HEK293 (cell line): ENCODE data around the gene CD68.

Experiments used
- CTCF ChIA-PET: fragments of 350-600 bp; formaldehyde crosslinking; extraction: SDS; loops from one replicate; lab custom pipeline; 2021; ENCODE audit warnings: antibody characterized with exemption; lab: Yijun Ruan, JAX
- POLR2A ChIA-PET: fragments of 300-600 bp; formaldehyde crosslinking; extraction: SDS; loops from one replicate; lab custom pipeline; 2020; ENCODE audit warnings: antibody characterized with exemption, inconsistent platforms; lab: Yijun Ruan, JAX
- H3K27ac ChIP-seq: fragments of 200-500 bp; sonication (Bioruptor generic); 2 replicates; pipeline ENCODE4 v1.5.1; 2014; ENCODE audit warnings: low read depth, low read length, control low read depth, inconsistent platforms; ENCODE audit errors: extremely low read depth
- H3K36me3 ChIP-seq, 2 experiments: fragments of 200-500 bp in 1 of 2; sonication (Bioruptor generic) in 1 of 2; 1 replicate in 1 of 2; 2 replicates in 1 of 2; pipeline ENCODE4 v1.5.1; 2014 to 2017; ENCODE audit warnings: inconsistent platforms in 2 of 2, low read length in 2 of 2; ENCODE audit not compliant: control insufficient read depth in 2 of 2, insufficient read depth in 1 of 2
- H3K4me1 ChIP-seq: fragments of 200-500 bp; sonication (Bioruptor generic); 2 replicates; pipeline ENCODE4 v1.5.1; 2014; ENCODE audit warnings: mild to moderate bottlenecking, low read length, inconsistent platforms; ENCODE audit not compliant: control insufficient read depth, insufficient read depth
- H3K4me3 ChIP-seq: 2 replicates; pipeline ENCODE4 v1.5.1; 2011; ENCODE audit warnings: low read depth, mild to moderate bottlenecking, control low read depth, low read length, moderate library complexity
- H3K9me3 ChIP-seq: fragments of 200-500 bp; sonication (Bioruptor generic); 2 replicates; pipeline ENCODE4 v1.5.1; 2014; ENCODE audit warnings: low read depth, low read length, inconsistent platforms; ENCODE audit not compliant: control insufficient read depth, insufficient read depth
- GFI1B ChIP-seq: fragments of 450-650 bp; formaldehyde crosslinking; IDR thresholded peaks from 2 replicates; pipeline ENCODE4 v1.5.1; 2016; ENCODE audit warnings: missing biosample characterization, missing genetic modification characterization
- KLF16 ChIP-seq: fragments of 450-650 bp; formaldehyde crosslinking; IDR thresholded peaks from 2 replicates; pipeline ENCODE4 v1.5.1; 2017; ENCODE audit warnings: missing biosample characterization, missing genetic modification characterization
- KLF9 ChIP-seq: fragments of 450-650 bp; formaldehyde crosslinking; IDR thresholded peaks from 2 replicates; pipeline ENCODE4 v1.5.1; 2016; ENCODE audit warnings: missing biosample characterization, missing genetic modification characterization, low read depth
- SALL2 ChIP-seq: fragments of 450-650 bp; formaldehyde crosslinking; IDR thresholded peaks from 2 replicates; pipeline ENCODE4 v1.5.0; 2017; ENCODE audit warnings: missing biosample characterization, mild to moderate bottlenecking, missing genetic modification characterization, borderline replicate concordance
- SP2 ChIP-seq: fragments of 450-650 bp; formaldehyde crosslinking; IDR thresholded peaks from 2 replicates; pipeline ENCODE4 v1.5.1; 2016; ENCODE audit warnings: missing biosample characterization, missing genetic modification characterization
- WT1 ChIP-seq: fragments of 450-650 bp; formaldehyde crosslinking; IDR thresholded peaks from 2 replicates; pipeline ENCODE4 v1.5.1; 2016; ENCODE audit warnings: missing biosample characterization, missing genetic modification characterization
- ZBTB20 ChIP-seq: fragments of 450-650 bp; formaldehyde crosslinking; IDR thresholded peaks from 2 replicates; pipeline ENCODE4 v1.5.1; 2016; ENCODE audit warnings: missing biosample characterization, missing genetic modification characterization
- ZFHX2 ChIP-seq: fragments of 450-650 bp; formaldehyde crosslinking; conservative IDR thresholded peaks from 2 replicates; pipeline ENCODE4 v1.5.1; 2016; ENCODE audit warnings: missing biosample characterization, missing genetic modification characterization
- ZNF366 ChIP-seq: fragments of 450-650 bp; formaldehyde crosslinking; conservative IDR thresholded peaks from 2 replicates; pipeline ENCODE4 v1.5.1; 2016; ENCODE audit warnings: missing biosample characterization, missing genetic modification characterization
- ZNF37A ChIP-seq: fragments of 450-650 bp; IDR thresholded peaks from 2 replicates; pipeline ENCODE4 v1.5.1; 2018; ENCODE audit warnings: missing biosample characterization, missing genetic modification characterization
- ZNF600 ChIP-seq: fragments of 450-650 bp; formaldehyde crosslinking; IDR thresholded peaks from 2 replicates; pipeline ENCODE4 v1.5.1; 2016; ENCODE audit warnings: missing biosample characterization, missing genetic modification characterization
- ZNF664 ChIP-seq: fragments of 450-650 bp; formaldehyde crosslinking; IDR thresholded peaks from 2 replicates; pipeline ENCODE4 v1.5.1; 2016; ENCODE audit warnings: missing biosample characterization, missing genetic modification characterization
- ZNF670 ChIP-seq: fragments of 450-650 bp; formaldehyde crosslinking; IDR thresholded peaks from 2 replicates; pipeline ENCODE4 v1.5.1; 2016; ENCODE audit warnings: missing biosample characterization, missing genetic modification characterization, low read depth
- TF ChIP-seq, protein P1 (sequence below): fragments of 450-650 bp; formaldehyde crosslinking; IDR thresholded peaks from 2 replicates; pipeline ENCODE4 v1.5.1; 2016; ENCODE audit warnings: missing biosample characterization, missing genetic modification characterization
- TF ChIP-seq, protein P2 (sequence below): fragments of 450-650 bp; formaldehyde crosslinking; IDR thresholded peaks from 2 replicates; pipeline ENCODE4 v1.5.1; 2016; ENCODE audit warnings: missing biosample characterization, missing genetic modification characterization
- TF ChIP-seq, protein P3 (sequence below): fragments of 450-650 bp; formaldehyde crosslinking; IDR thresholded peaks from 2 replicates; pipeline ENCODE4 v1.5.1; 2016; ENCODE audit warnings: missing biosample characterization, missing genetic modification characterization
- TF ChIP-seq, protein P4 (sequence below): fragments of 450-650 bp; formaldehyde crosslinking; IDR thresholded peaks from 2 replicates; pipeline ENCODE4 v1.5.1; 2017; ENCODE audit warnings: missing biosample characterization, missing genetic modification characterization

The CD68 gene

DNA sequence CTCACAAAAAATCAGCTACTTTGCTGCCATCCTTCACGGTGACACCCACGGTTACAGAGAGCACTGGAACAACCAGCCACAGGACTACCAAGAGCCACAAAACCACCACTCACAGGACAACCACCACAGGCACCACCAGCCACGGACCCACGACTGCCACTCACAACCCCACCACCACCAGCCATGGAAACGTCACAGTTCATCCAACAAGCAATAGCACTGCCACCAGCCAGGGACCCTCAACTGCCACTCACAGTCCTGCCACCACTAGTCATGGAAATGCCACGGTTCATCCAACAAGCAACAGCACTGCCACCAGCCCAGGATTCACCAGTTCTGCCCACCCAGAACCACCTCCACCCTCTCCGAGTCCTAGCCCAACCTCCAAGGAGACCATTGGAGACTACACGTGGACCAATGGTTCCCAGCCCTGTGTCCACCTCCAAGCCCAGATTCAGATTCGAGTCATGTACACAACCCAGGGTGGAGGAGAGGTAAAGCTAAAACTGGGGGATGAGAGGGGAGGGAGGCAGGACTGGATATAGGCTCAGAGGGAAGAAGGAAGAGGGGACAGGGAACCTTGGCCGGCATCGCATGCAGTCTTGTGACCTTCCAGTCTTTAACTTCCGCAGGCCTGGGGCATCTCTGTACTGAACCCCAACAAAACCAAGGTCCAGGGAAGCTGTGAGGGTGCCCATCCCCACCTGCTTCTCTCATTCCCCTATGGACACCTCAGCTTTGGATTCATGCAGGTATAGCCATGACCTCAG lies 581 bp downstream of the CD68 start (continued):
- 0 out of 2 replicates have a peak, but pooled peaks have one; percentile 14 for TF ChIP-seq KLF16 (tag by site-specific recombination)
- TF ChIP-seq ZBTB20 (tag by site-specific recombination): 0 out of 2 replicates have a peak, but pooled peaks have one; percentile 13
- TF ChIP-seq ZNF600: peak; percentile 7; the same call in 1 of the 2 replicates
- no peak for TF ChIP-seq ZNF37A
- no peak for TF ChIP-seq GFI1B (tag by site-specific recombination)
- 0 out of 2 replicates have a peak, but pooled peaks have one; percentile 17 for TF ChIP-seq KLF9 (tag by site-specific recombination)
- TF ChIP-seq, protein P1, sequence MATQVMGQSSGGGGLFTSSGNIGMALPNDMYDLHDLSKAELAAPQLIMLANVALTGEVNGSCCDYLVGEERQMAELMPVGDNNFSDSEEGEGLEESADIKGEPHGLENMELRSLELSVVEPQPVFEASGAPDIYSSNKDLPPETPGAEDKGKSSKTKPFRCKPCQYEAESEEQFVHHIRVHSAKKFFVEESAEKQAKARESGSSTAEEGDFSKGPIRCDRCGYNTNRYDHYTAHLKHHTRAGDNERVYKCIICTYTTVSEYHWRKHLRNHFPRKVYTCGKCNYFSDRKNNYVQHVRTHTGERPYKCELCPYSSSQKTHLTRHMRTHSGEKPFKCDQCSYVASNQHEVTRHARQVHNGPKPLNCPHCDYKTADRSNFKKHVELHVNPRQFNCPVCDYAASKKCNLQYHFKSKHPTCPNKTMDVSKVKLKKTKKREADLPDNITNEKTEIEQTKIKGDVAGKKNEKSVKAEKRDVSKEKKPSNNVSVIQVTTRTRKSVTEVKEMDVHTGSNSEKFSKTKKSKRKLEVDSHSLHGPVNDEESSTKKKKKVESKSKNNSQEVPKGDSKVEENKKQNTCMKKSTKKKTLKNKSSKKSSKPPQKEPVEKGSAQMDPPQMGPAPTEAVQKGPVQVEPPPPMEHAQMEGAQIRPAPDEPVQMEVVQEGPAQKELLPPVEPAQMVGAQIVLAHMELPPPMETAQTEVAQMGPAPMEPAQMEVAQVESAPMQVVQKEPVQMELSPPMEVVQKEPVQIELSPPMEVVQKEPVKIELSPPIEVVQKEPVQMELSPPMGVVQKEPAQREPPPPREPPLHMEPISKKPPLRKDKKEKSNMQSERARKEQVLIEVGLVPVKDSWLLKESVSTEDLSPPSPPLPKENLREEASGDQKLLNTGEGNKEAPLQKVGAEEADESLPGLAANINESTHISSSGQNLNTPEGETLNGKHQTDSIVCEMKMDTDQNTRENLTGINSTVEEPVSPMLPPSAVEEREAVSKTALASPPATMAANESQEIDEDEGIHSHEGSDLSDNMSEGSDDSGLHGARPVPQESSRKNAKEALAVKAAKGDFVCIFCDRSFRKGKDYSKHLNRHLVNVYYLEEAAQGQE (tag by site-specific recombination): 0 out of 2 replicates have a peak, but pooled peaks have one; percentile 44
- no peak for TF ChIP-seq ZNF664 (tag by site-specific recombination)
- TF ChIP-seq, protein P2, sequence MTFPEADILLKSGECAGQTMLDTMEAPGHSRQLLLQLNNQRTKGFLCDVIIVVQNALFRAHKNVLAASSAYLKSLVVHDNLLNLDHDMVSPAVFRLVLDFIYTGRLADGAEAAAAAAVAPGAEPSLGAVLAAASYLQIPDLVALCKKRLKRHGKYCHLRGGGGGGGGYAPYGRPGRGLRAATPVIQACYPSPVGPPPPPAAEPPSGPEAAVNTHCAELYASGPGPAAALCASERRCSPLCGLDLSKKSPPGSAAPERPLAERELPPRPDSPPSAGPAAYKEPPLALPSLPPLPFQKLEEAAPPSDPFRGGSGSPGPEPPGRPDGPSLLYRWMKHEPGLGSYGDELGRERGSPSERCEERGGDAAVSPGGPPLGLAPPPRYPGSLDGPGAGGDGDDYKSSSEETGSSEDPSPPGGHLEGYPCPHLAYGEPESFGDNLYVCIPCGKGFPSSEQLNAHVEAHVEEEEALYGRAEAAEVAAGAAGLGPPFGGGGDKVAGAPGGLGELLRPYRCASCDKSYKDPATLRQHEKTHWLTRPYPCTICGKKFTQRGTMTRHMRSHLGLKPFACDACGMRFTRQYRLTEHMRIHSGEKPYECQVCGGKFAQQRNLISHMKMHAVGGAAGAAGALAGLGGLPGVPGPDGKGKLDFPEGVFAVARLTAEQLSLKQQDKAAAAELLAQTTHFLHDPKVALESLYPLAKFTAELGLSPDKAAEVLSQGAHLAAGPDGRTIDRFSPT (tag by site-specific recombination): peak; percentile 82
- peak; percentile 59 for TF ChIP-seq ZFHX2 (tag by site-specific recombination)
- TF ChIP-seq, protein P3, sequence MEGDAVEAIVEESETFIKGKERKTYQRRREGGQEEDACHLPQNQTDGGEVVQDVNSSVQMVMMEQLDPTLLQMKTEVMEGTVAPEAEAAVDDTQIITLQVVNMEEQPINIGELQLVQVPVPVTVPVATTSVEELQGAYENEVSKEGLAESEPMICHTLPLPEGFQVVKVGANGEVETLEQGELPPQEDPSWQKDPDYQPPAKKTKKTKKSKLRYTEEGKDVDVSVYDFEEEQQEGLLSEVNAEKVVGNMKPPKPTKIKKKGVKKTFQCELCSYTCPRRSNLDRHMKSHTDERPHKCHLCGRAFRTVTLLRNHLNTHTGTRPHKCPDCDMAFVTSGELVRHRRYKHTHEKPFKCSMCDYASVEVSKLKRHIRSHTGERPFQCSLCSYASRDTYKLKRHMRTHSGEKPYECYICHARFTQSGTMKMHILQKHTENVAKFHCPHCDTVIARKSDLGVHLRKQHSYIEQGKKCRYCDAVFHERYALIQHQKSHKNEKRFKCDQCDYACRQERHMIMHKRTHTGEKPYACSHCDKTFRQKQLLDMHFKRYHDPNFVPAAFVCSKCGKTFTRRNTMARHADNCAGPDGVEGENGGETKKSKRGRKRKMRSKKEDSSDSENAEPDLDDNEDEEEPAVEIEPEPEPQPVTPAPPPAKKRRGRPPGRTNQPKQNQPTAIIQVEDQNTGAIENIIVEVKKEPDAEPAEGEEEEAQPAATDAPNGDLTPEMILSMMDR: peak; percentile 36; the same call in 1 of the 2 replicates
- 0 out of 2 replicates have a peak, but pooled peaks have one; percentile 21 for TF ChIP-seq SALL2

DNA sequence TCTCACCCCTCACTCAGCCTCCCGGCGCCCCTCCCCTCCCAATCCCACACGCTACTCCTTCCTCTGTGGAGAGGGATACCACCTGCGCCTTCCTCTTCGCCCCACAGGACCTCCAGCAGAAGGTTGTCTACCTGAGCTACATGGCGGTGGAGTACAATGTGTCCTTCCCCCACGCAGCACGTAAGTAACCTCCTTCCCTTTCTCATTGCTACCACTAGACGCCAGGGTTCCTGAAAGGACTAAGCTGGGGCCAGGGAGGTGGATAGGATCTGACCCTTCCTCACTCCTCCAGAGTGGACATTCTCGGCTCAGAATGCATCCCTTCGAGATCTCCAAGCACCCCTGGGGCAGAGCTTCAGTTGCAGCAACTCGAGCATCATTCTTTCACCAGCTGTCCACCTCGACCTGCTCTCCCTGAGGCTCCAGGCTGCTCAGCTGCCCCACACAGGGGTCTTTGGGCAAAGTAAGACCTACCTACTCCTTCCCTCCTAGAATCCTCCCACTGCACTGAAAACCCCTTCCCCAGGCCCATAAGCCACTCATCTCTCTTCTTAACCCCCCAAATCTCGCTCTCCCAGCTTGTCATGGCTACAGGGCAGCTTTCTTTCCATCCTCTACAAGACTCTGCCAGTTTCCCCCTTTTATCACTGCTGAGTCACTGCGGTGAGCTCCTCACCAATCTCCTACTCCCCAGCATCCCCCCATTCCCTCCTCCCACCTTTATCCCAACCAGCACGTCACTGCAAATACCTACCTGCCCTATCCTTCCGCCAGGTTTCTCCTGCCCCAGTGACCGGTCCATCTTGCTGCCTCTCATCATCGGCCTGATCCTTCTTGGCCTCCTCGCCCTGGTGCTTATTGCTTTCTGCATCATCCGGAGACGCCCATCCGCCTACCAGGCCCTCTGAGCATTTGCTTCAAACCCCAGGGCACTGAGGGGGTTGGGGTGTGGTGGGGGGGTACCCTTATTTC lies 1.5 kb downstream of the CD68 start:
- ChIA-PET CTCF (interaction anchor here (0.5 to 2.6 kb wide), 6 partner anchors 8 to 195 kb away, joined by 3 to 11 read pairs (median 6); partner anchors contain the start of genes TMEM102, TP53 and WRAP53), POLR2A (interaction anchor here (0.6 to 3.7 kb wide), 6 partner anchors 9 to 135 kb away, joined by 3 to 50 read pairs (median 8); partner anchors contain the start of genes ATP1B2, FXR2, SOX15 and TP53)
- Histone ChIP-seq H3K9me3 (no peaks in the 10 kb centered on the region), H3K4me1 (peaks cover 8% of the 10 kb centered on the region; the same call in 1 of the 2 replicates), H3K27ac (no peak overlapping the region; the same call in 1 of the 2 replicates), H3K4me3 (no peak overlapping the region), H3K36me3 (peaks cover 21 to 63% of the 10 kb centered on the region in 2 experiments)
- no peak for TF ChIP-seq SP2 (tag by site-specific recombination)
- TF ChIP-seq ZNF670 (tag by site-specific recombination): no peak
- TF ChIP-seq WT1 (tag by site-specific recombination): 0 out of 2 replicates have a peak, but pooled peaks have one; percentile 18
- TF ChIP-seq, protein P4, sequence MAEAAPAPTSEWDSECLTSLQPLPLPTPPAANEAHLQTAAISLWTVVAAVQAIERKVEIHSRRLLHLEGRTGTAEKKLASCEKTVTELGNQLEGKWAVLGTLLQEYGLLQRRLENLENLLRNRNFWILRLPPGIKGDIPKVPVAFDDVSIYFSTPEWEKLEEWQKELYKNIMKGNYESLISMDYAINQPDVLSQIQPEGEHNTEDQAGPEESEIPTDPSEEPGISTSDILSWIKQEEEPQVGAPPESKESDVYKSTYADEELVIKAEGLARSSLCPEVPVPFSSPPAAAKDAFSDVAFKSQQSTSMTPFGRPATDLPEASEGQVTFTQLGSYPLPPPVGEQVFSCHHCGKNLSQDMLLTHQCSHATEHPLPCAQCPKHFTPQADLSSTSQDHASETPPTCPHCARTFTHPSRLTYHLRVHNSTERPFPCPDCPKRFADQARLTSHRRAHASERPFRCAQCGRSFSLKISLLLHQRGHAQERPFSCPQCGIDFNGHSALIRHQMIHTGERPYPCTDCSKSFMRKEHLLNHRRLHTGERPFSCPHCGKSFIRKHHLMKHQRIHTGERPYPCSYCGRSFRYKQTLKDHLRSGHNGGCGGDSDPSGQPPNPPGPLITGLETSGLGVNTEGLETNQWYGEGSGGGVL: peak; percentile 46; the same call in 1 of the 2 replicates
- peak; percentile 40 for TF ChIP-seq ZNF366 (tag by site-specific recombination)
